OCI-LY3 (cell line): ENCODE measurements around the gene IGDCC3.

Experiments
- H2AFZ ChIP-seq: fragments of 200-600, 300-600 bp; shearing (Covaris generic); 2 replicates; pipeline ENCODE4 v1.6.0; 2014; ENCODE audit warnings: antibody characterized with exemption, low read depth, low read length
- H3K27ac ChIP-seq: fragments of 200-600, 300-600 bp; sonication (generic); 2 replicates; pipeline ENCODE4 v1.5.1; 2014; ENCODE audit warnings: mild to moderate bottlenecking, low read length, moderate library complexity, mixed read lengths
- H3K27me3 ChIP-seq: fragments of 200-600, 300-600 bp; sonication (generic); 2 replicates; pipeline ENCODE4 v1.6.1; 2014; ENCODE audit warnings: low read depth, low read length, mixed read lengths
- H3K36me3 ChIP-seq: fragments of 200-600, 300-600 bp; sonication (generic); replicated peaks from 2 replicates; pipeline ENCODE3; 2014; ENCODE audit warnings: low read depth, low read length, mixed read lengths
- H3K4me1 ChIP-seq: fragments of 300-600, 200-600 bp; sonication (generic); 2 replicates; pipeline ENCODE4 v1.6.1; 2014; ENCODE audit warnings: low read length, mixed read lengths
- H3K4me2 ChIP-seq: fragments of 200-600, 300-600 bp; sonication (generic); 2 replicates; pipeline ENCODE4 v1.6.1; 2014; ENCODE audit warnings: low read length, mixed read lengths
- H3K4me3 ChIP-seq: fragments of 300-600, 200-600 bp; sonication (generic); 2 replicates; pipeline ENCODE4 v1.5.1; 2014; ENCODE audit warnings: antibody characterized with exemption, mild to moderate bottlenecking, low read length, moderate library complexity
- H3K79me2 ChIP-seq: fragments of 300-600, 200-600 bp; shearing (Covaris generic); 2 replicates; pipeline ENCODE4 v1.6.1; 2014; ENCODE audit warnings: mild to moderate bottlenecking, low read length, mixed read lengths
- H3K9ac ChIP-seq: fragments of 300-600, 200-600 bp; shearing (Covaris generic); 2 replicates; pipeline ENCODE4 v1.6.0; 2014; ENCODE audit warnings: mild to moderate bottlenecking, low read length, moderate library complexity
- H3K9me3 ChIP-seq: fragments of 200-600, 300-600 bp; shearing (Covaris generic); 2 replicates; pipeline ENCODE4 v1.6.1; 2014; ENCODE audit warnings: low read length, mixed read lengths; ENCODE audit not compliant: insufficient read depth
- H4K20me1 ChIP-seq: fragments of 200-600, 300-600 bp; sonication (generic); 2 replicates; pipeline ENCODE4 v1.6.1; 2016; ENCODE audit warnings: low read length, mixed read lengths; ENCODE audit not compliant: insufficient read depth
- CTCF ChIP-seq: fragments of 200-600, 300-600 bp; sonication (generic); IDR thresholded peaks from 2 replicates; pipeline ENCODE4 v1.5.1; 2014; ENCODE audit warnings: antibody characterized with exemption, low read length, low read depth
- EZH2phosphoT487 ChIP-seq: fragments of 200-600 bp; shearing (Covaris generic); IDR thresholded peaks from 2 replicates; pipeline ENCODE4 v1.6.1; 2018; ENCODE audit warnings: antibody characterized with exemption, mixed run types, low read depth

IGDCC3 gene

GRCh38 chr15:65375871-65376607 lies 1.8 kb downstream of the IGDCC3 start:
- no peaks in the 10 kb centered on the region for H3K36me3 ChIP-seq
- H4K20me1 ChIP-seq, result no peaks in the 10 kb centered on the region
- no peak overlapping the region for H3K4me2 ChIP-seq
- H3K79me2 ChIP-seq, result no peaks in the 10 kb centered on the region
- TF ChIP-seq CTCF, result no peak
- H2AFZ ChIP-seq, result no peak overlapping the region
- no peaks in the 10 kb centered on the region for H3K9me3 ChIP-seq
- no peak overlapping the region for H3K4me3 ChIP-seq
- no peaks in the 10 kb centered on the region for H3K4me1 ChIP-seq
- H3K27ac ChIP-seq, result no peak overlapping the region
- H3K9ac ChIP-seq, result no peak overlapping the region
- H3K27me3 ChIP-seq, result peaks cover 44% of the 10 kb centered on the region

GRCh38 chr15:65374821-65375401 lies 2.9 kb downstream of the IGDCC3 start:
- no peak for TF ChIP-seq EZH2phosphoT487
- no peak for TF ChIP-seq CTCF
- Histone ChIP-seq H3K9ac (no peak overlapping the region), H3K9me3 (no peaks in the 10 kb centered on the region), H2AFZ (no peak overlapping the region), H3K4me1 (no peaks in the 10 kb centered on the region), H3K27ac (no peak overlapping the region), H3K4me2 (no peak overlapping the region), H3K36me3 (no peaks in the 10 kb centered on the region), H3K79me2 (no peaks in the 10 kb centered on the region), H3K27me3 (peaks cover 38% of the 10 kb centered on the region), H3K4me3 (no peak overlapping the region), H4K20me1 (no peaks in the 10 kb centered on the region)

GRCh38 chr15:65374334-65374733 lies 3.5 kb downstream of the IGDCC3 start:
- Histone ChIP-seq H3K27ac (no peak overlapping the region), H3K27me3 (peaks cover 34% of the 10 kb centered on the region), H3K36me3 (no peaks in the 10 kb centered on the region), H2AFZ (no peak overlapping the region), H3K9me3 (no peaks in the 10 kb centered on the region), H3K4me3 (no peak overlapping the region), H3K4me2 (no peak overlapping the region), H3K9ac (no peak overlapping the region), H3K4me1 (no peaks in the 10 kb centered on the region), H4K20me1 (no peaks in the 10 kb centered on the region), H3K79me2 (no peaks in the 10 kb centered on the region)
- TF ChIP-seq EZH2phosphoT487, result no peak
- TF ChIP-seq CTCF, result no peak

GRCh38 chr15:65373163-65373651 lies 4.6 kb downstream of the IGDCC3 start:
- Histone ChIP-seq H2AFZ (no peak overlapping the region; the same call in 1 of the 2 replicates), H3K4me2 (no peak overlapping the region), H3K4me3 (no peak overlapping the region), H3K9ac (no peak overlapping the region), H3K4me1 (peaks cover 9% of the 10 kb centered on the region), H3K9me3 (no peaks in the 10 kb centered on the region), H3K79me2 (no peaks in the 10 kb centered on the region), H3K36me3 (no peaks in the 10 kb centered on the region), H3K27me3 (peaks cover 34% of the 10 kb centered on the region), H4K20me1 (no peaks in the 10 kb centered on the region), H3K27ac (no peak overlapping the region)
- TF ChIP-seq EZH2phosphoT487, result no peak
- TF ChIP-seq CTCF, result no peak
